HepG2 (cell line): ENCODE results near the gene DIP2C. TPM values are rescaled to one million over a fixed set of nuclear protein-coding genes. Genes with fewer than 3 reads are reported as not detected.

Experiments used
- ATAC-seq: fragments of 200-7000 bp; cut with Tn5 transposase; 3 replicates; pipeline ENCODE4 v1.9.1; 2020; ENCODE audit warnings: mild to moderate bottlenecking, moderate library complexity
- BruUV-seq: library from RNA; stranded (reverse); fragments of 400-500 nt; replicated peaks from 2 replicates; lab custom pipeline; 2021; lab: Mats Ljungman, UMichigan
- CTCF ChIA-PET: fragments of 300-600 bp; formaldehyde crosslinking; extraction: SDS; loops from one replicate; lab custom pipeline; 2021; ENCODE audit warnings: low total read pairs, inconsistent platforms, low intra/inter-chr PET ratio; lab: Yijun Ruan, JAX
- POLR2A ChIA-PET: fragments of 350-600 bp; sonication (Branson Sonifier 250); formaldehyde crosslinking; loops from one replicate; lab custom pipeline; 2020; ENCODE audit warnings: antibody characterized with exemption, inconsistent platforms; lab: Yijun Ruan, JAX
- DNase-seq: peaks from one replicate; pipeline ENCODE4 v3.0.0-alpha.2; 2015; ENCODE audit warnings: low spot score
- FAIRE-seq: peaks from 3 replicates; lab custom pipeline; 2011; peaks lifted over from hg19 to GRCh38; lab: Jason Lieb, UNC
- H2AFZ ChIP-seq: one replicate; pipeline ENCODE4 v1.6.1; 2011; ENCODE audit warnings: low read length, inconsistent platforms
- H3K27ac ChIP-seq: fragments of 300-600 bp; 3 replicates; pipeline ENCODE4 v1.8.0; 2011; ENCODE audit warnings: mixed run types, mild to moderate bottlenecking, mixed read lengths, low read length, inconsistent platforms; ENCODE audit not compliant: insufficient read depth; ENCODE audit errors: extremely low read length
- H3K27me3 ChIP-seq, 2 experiments: fragments of 200-600 bp in 1 of 2; 2 replicates in 1 of 2; 3 replicates in 1 of 2; pipeline versions ENCODE4 v1.6.0 to v1.8.0; 2011; ENCODE audit warnings: low read length in 2 of 2, mild to moderate bottlenecking in 2 of 2, moderate library complexity in 2 of 2, inconsistent platforms in 1 of 2; ENCODE audit not compliant: insufficient read depth in 2 of 2, control insufficient read depth in 1 of 2
- H3K36me3 ChIP-seq, 2 experiments: fragments of 200-600 bp in 1 of 2; replicated peaks in 1 of 2; 2 replicates in 1 of 2; 3 replicates in 1 of 2; pipeline versions ENCODE4 v1.5.1 to v1.8.0; 2011; ENCODE audit warnings: low read length in 2 of 2, inconsistent platforms in 1 of 2; ENCODE audit not compliant: insufficient read depth in 2 of 2, control insufficient read depth in 1 of 2
- H3K4me1 ChIP-seq: 2 replicates; pipeline ENCODE4 v1.5.1; 2012; ENCODE audit warnings: low read length, inconsistent platforms; ENCODE audit not compliant: insufficient read depth
- H3K4me2 ChIP-seq: 2 replicates; pipeline ENCODE4 v1.6.0; 2011; ENCODE audit warnings: low read depth, low read length, inconsistent platforms
- H3K4me3 ChIP-seq, 3 experiments: fragments of 200-600 bp in 1 of 3; sonication (generic), shearing (Covaris generic) in 1 of 3; replicated peaks in 1 of 3; 2 replicates each; pipeline ENCODE4 v1.5.1; 2011 to 2016; ENCODE audit warnings: low read length in 3 of 3, inconsistent platforms in 2 of 3, low read depth in 2 of 3, mild to moderate bottlenecking in 2 of 3, control low read depth in 1 of 3, mixed read lengths in 1 of 3; ENCODE audit not compliant: insufficient read depth in 1 of 3
- H3K79me2 ChIP-seq: one replicate; pipeline ENCODE4 v1.6.1; 2011; ENCODE audit warnings: low read length, inconsistent platforms; ENCODE audit not compliant: insufficient read depth
- H3K9ac ChIP-seq: 2 replicates; pipeline ENCODE4 v1.6.0; 2011; ENCODE audit warnings: mild to moderate bottlenecking, low read depth, low read length, inconsistent platforms; ENCODE audit not compliant: insufficient read depth
- H3K9me3 ChIP-seq: 2 replicates; pipeline ENCODE4 v1.5.1; 2012; ENCODE audit warnings: mild to moderate bottlenecking, low read length
- H4K20me1 ChIP-seq: 2 replicates; pipeline ENCODE4 v1.6.0; 2011; ENCODE audit warnings: inconsistent platforms, mild to moderate bottlenecking, low read length, moderate library complexity; ENCODE audit not compliant: insufficient read depth
- ADNP ChIP-seq: sonication (generic); formaldehyde crosslinking; IDR thresholded peaks from 2 replicates; pipeline ENCODE4 v1.4.0; 2020; ENCODE audit warnings: missing genetic modification reagents
- AGO1 ChIP-seq: fragments of 200-400 bp; formaldehyde crosslinking; IDR thresholded peaks from 2 replicates; pipeline ENCODE4 v1.6.1; 2017; ENCODE audit warnings: mild to moderate bottlenecking, low read depth, low read length, moderate library complexity; ENCODE audit not compliant: poor library complexity, severe bottlenecking
- ARNT ChIP-seq: fragments of 450-650 bp; IDR thresholded peaks from 2 replicates; pipeline ENCODE4 v1.6.1; 2017
- DMAP1 ChIP-seq: IDR thresholded peaks from 2 replicates; pipeline ENCODE4 v1.6.1; 2016
- GMEB2 ChIP-seq: IDR thresholded peaks from 2 replicates; pipeline ENCODE4 v1.6.1; 2016; ENCODE audit warnings: missing biosample characterization, missing genetic modification reagents, low read depth
- GTF3A ChIP-seq: sonication (generic); formaldehyde crosslinking; conservative IDR thresholded peaks from 2 replicates; pipeline ENCODE4 v1.4.0; 2020; ENCODE audit warnings: mild to moderate bottlenecking, missing genetic modification reagents
- HHEX ChIP-seq: IDR thresholded peaks from 2 replicates; pipeline ENCODE4 v1.6.1; 2016; ENCODE audit warnings: control low read depth
- IKZF4 ChIP-seq: sonication (generic); formaldehyde crosslinking; IDR thresholded peaks from 2 replicates; pipeline ENCODE4 v1.5.1; 2020; ENCODE audit warnings: borderline replicate concordance, mild to moderate bottlenecking, low read depth, missing genetic modification reagents; ENCODE audit errors: not compliant biosample characterization
- KAT8 ChIP-seq: IDR thresholded peaks from 2 replicates; pipeline ENCODE4 v1.6.1; 2016; ENCODE audit warnings: missing genetic modification reagents, missing compliant biosample characterization
- TFAP4 ChIP-seq: sonication (generic); IDR thresholded peaks from 2 replicates; pipeline ENCODE4 v1.6.1; 2016; ENCODE audit warnings: low read depth, borderline replicate concordance
- XBP1 ChIP-seq: sonication (generic); formaldehyde crosslinking; IDR thresholded peaks from 2 replicates; pipeline ENCODE4 v1.5.0; 2020; ENCODE audit warnings: missing genetic modification reagents
- ZBTB8A ChIP-seq: sonication (generic); formaldehyde crosslinking; IDR thresholded peaks from 2 replicates; pipeline ENCODE4 v1.4.0; 2020; ENCODE audit warnings: mild to moderate bottlenecking, low read depth, missing genetic modification reagents, borderline replicate concordance
- ZNF362 ChIP-seq: sonication (generic); formaldehyde crosslinking; IDR thresholded peaks from 2 replicates; pipeline ENCODE4 v1.4.0; 2020; ENCODE audit warnings: missing genetic modification reagents, mild to moderate bottlenecking, borderline replicate concordance
- ZNF44 ChIP-seq: sonication (generic); formaldehyde crosslinking; IDR thresholded peaks from 2 replicates; pipeline ENCODE4 v1.5.1; 2020; ENCODE audit warnings: mild to moderate bottlenecking, missing genetic modification reagents
- ZNF549 ChIP-seq: sonication (generic); formaldehyde crosslinking; IDR thresholded peaks from 2 replicates; pipeline ENCODE4 v1.5.0; 2020; ENCODE audit warnings: missing genetic modification reagents
- ZNF552 ChIP-seq: sonication (generic); formaldehyde crosslinking; IDR thresholded peaks from 2 replicates; pipeline ENCODE4 v1.9.0; 2022; ENCODE audit warnings: missing genetic modification reagents, mild to moderate bottlenecking, borderline replicate concordance
- WGBS: methylation state at CpG from one replicate; pipeline ENCODE4 v1.1.6; 2017; ENCODE audit warnings: low lambda C conversion rate; 5-methylcytosine and 5-hydroxymethylcytosine counted together
- in situ Hi-C: cut with HindIII; loops from 2 replicates; pipeline ENCODE4 v1.10.0; 2017; ENCODE audit warnings: low pct_unique_long_range_greater_than_20kb; ENCODE audit not compliant: extremely low pct_ligation_motif_present
- intact Hi-C: fragments of 100-400 bp; cut with micrococcal nuclease; formaldehyde crosslinking; loops from one replicate; pipeline ENCODE4 v1.10.0; 2022; ENCODE audit not compliant: unreplicated experiment
- polyA plus RNA-seq, 8 experiments: library from polyadenylated mRNA; depleted of rRNA in 3 of 8; stranded (reverse) in 7 of 8; unstranded in 1 of 8; fragments of >200 nt; fragmentation: Illumina TruSeq in 4 of 8; extraction: Trizol in 4 of 8; gene quantifications; 2 replicates each; pipeline versions ENCODE4 v1.2.1 to v1.2.3, GENCODE V29; 2011 to 2016; ENCODE audit warnings: low read depth in 4 of 8, missing spikeins in 1 of 8, mixed read lengths in 1 of 8; ENCODE audit not compliant: insufficient read depth in 1 of 8
- total RNA-seq, 5 experiments: library from RNA; depleted of rRNA; stranded (reverse); fragments of >200 nt; fragmentation: Illumina TruSeq; extraction: Trizol; gene quantifications; 2 replicates each; pipeline ENCODE4 v1.2.3, GENCODE V29; 2016; ENCODE audit warnings: low read depth in 1 of 5

The DIP2C gene
- total and polyA plus RNA-seq, 2 of the 13 experiments (the other 11 are each of a cell fraction or from before 2014, with no cell fraction given) = 2.2 to 2.7 TPM

- Histone ChIP-seq H3K9me3 (no peaks in the 10 kb centered on the region), H3K27me3 (no peaks in the 10 kb centered on the region), H4K20me1 (no peaks in the 10 kb centered on the region), H3K4me3 (no peak overlapping the region), H3K79me2 (no peaks in the 10 kb centered on the region), H3K4me1 (no peaks in the 10 kb centered on the region), H2AFZ (no peak overlapping the region), H3K9ac (no peak overlapping the region), H3K27ac (no peak overlapping the region), H3K4me2 (no peak overlapping the region), H3K36me3 (peaks cover 2 to 4% of the 10 kb centered on the region in 2 experiments; a peak in 1 of 5 replicates)
- intact Hi-C loops = no loop called here
- CTCF ChIA-PET = no interaction called here
- FAIRE-seq = no peak
- no TSS peak for BruUV-seq
- in situ Hi-C loops = no loop called here
- no peak for DNase-seq
- POLR2A ChIA-PET = no interaction called here
- 93% methylated on average over 12 of the region's 12 CpGs for WGBS
- no peak for ATAC-seq
- no peak for TF ChIP-seq ARNT
- TF ChIP-seq HHEX (CRISPR knock-in tag) = no peak
- no peak for TF ChIP-seq ZNF44 (CRISPR knock-in tag)
- TF ChIP-seq XBP1 (CRISPR knock-in tag) = no peak
- TF ChIP-seq TFAP4 = no peak
- no peak for TF ChIP-seq KAT8 (CRISPR knock-in tag)
Observed at GRCh38 chr10:474406-474805, 215.1 kb downstream of the DIP2C start.

- no peaks in the 10 kb centered on the region for H4K20me1 ChIP-seq
- TF ChIP-seq ZNF549 (no peak), ZNF552 (no peak), DMAP1 (CRISPR knock-in tag) (no peak), ZNF362 (CRISPR knock-in tag) (no peak), GMEB2 (CRISPR knock-in tag) (no peak), ADNP (CRISPR knock-in tag) (no peak), GTF3A (CRISPR knock-in tag) (no peak), IKZF4 (CRISPR knock-in tag) (no peak), AGO1 (no peak), ZBTB8A (CRISPR knock-in tag) (no peak)
Observed at GRCh38 chr10:472241-472910, 217.1 kb downstream of the DIP2C start.

More at GRCh38 chr10:472241-472910, 217.1 kb downstream of the DIP2C start:
- BruUV-seq = no TSS peak
- in situ Hi-C loops (no loop called here), intact Hi-C loops (no loop called here)
- POLR2A ChIA-PET = no interaction called here
- FAIRE-seq (no peak), ATAC-seq (no peak), DNase-seq (no peak)
- no peak overlapping the region for H3K9ac ChIP-seq
- H3K79me2 ChIP-seq = no peaks in the 10 kb centered on the region
- H3K9me3 ChIP-seq = no peaks in the 10 kb centered on the region
- H3K27ac ChIP-seq = no peak overlapping the region
- WGBS = 95% methylated on average over 28 of the region's 31 CpGs
- no peak overlapping the region for H3K4me3 ChIP-seq
- H2AFZ ChIP-seq = no peak overlapping the region
- CTCF ChIA-PET = no interaction called here
- H3K4me1 ChIP-seq = no peaks in the 10 kb centered on the region
- no peaks in the 10 kb centered on the region for H3K27me3 ChIP-seq
- peaks cover 2 to 4% of the 10 kb centered on the region in 2 experiments; a peak in 1 of 5 replicates for H3K36me3 ChIP-seq
- no peak overlapping the region for H3K4me2 ChIP-seq
